Measurements from ENCODE around the gene SYT17. TPM values are rescaled to one million over a fixed set of nuclear protein-coding genes. Genes with fewer than 3 reads are reported as not detected.

SYT17 gene
- total RNA-seq, 1 donor from 2014 or later: 10.7 TPM

DNA sequence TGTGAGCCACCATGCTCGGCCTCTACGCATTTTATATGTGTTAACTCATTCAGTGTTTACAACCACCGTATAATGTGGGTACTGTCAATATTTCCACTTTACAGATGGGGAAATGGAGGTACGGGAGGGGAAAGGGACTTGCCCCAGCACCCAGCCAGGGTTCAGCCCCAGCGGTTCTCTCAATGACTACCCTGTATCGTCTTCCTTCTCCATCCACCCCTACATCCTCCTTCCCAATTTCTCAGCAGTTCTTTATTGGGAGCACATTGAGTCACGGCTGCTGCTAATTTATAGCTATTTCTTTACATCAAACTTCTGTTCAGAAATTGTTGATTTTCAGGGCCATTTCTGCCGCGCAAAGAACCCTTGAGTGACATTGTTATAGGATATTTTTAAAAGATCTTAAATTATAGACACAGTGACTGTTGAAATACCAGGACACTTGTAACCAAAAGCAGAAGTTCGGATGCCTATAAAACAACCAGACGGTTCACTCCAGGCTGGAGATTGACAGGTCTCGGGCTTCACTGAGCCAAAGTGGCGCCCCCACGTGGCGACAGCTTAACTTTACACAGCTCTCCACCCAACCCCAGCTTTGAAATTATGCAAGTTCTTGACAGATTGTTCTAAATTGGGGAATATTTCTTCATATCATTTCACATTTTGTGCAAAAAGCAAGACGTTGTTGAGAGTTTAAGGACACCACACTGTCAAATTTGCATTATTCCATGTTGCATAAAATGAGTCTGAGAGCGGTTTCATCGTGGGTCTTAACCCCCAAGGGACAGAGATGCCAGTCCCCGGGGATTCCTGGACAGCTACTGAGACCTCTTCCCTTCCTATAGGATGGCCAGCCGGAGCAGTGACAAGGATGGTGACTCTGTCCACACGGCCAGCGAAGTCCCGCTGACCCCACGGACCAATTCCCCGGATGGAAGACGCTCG is 11.8 kb downstream of the SYT17 start:
- no peaks in the 10 kb centered on the region for H3K27me3 Mint-ChIP-seq
- peak; percentile 18 for DNase-seq (ENCODE audit: low spot score, unreplicated experiment)
- peaks cover 8% of the 10 kb centered on the region for H3K36me3 Mint-ChIP-seq (ENCODE audit: insufficient read depth)
- H3K4me3 Mint-ChIP-seq (ENCODE audit: low read depth): no peak overlapping the region
- TF ChIP-seq, protein P1, sequence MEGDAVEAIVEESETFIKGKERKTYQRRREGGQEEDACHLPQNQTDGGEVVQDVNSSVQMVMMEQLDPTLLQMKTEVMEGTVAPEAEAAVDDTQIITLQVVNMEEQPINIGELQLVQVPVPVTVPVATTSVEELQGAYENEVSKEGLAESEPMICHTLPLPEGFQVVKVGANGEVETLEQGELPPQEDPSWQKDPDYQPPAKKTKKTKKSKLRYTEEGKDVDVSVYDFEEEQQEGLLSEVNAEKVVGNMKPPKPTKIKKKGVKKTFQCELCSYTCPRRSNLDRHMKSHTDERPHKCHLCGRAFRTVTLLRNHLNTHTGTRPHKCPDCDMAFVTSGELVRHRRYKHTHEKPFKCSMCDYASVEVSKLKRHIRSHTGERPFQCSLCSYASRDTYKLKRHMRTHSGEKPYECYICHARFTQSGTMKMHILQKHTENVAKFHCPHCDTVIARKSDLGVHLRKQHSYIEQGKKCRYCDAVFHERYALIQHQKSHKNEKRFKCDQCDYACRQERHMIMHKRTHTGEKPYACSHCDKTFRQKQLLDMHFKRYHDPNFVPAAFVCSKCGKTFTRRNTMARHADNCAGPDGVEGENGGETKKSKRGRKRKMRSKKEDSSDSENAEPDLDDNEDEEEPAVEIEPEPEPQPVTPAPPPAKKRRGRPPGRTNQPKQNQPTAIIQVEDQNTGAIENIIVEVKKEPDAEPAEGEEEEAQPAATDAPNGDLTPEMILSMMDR (IDR thresholded peaks at IDR 0.05; ENCODE audit: unreplicated experiment): peak; percentile 72
- H3K4me1 Mint-ChIP-seq (ENCODE audit: low read depth): no peaks in the 10 kb centered on the region
- no peak overlapping the region for H3K27ac Mint-ChIP-seq
- no peaks in the 10 kb centered on the region for H3K9me3 Mint-ChIP-seq (ENCODE audit: low read depth)

DNA sequence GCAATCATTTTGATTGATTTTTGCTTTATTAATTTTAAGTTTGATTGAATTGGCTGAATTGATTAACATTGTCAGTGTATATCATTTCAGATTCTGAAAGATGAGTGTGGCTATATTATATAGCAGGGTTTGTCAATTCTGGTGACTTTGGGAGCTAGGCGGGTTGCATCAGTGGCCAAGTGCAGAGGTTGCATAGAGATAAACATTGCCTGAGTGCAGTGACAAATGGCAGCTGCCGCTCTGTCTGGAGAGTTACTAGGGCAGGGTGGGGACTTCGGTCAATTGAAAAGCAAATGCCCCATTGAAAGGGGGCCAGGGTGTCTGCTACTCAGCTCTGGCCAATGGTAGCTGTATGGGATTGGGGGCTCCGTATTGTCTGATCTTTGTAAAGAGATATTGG is 12.7 kb downstream of the SYT17 start:
- H3K36me3 Mint-ChIP-seq (ENCODE audit: insufficient read depth): peaks cover 8% of the 10 kb centered on the region
- no peak for DNase-seq (ENCODE audit: low spot score, unreplicated experiment)
- no peaks in the 10 kb centered on the region for H3K27me3 Mint-ChIP-seq
- TF ChIP-seq, protein P1 (IDR thresholded peaks at IDR 0.05; ENCODE audit: unreplicated experiment): no peak
- H3K4me3 Mint-ChIP-seq (ENCODE audit: low read depth): no peak overlapping the region
- H3K9me3 Mint-ChIP-seq (ENCODE audit: low read depth): no peaks in the 10 kb centered on the region
- H3K4me1 Mint-ChIP-seq (ENCODE audit: low read depth): no peaks in the 10 kb centered on the region
- H3K27ac Mint-ChIP-seq: no peak overlapping the region

DNA sequence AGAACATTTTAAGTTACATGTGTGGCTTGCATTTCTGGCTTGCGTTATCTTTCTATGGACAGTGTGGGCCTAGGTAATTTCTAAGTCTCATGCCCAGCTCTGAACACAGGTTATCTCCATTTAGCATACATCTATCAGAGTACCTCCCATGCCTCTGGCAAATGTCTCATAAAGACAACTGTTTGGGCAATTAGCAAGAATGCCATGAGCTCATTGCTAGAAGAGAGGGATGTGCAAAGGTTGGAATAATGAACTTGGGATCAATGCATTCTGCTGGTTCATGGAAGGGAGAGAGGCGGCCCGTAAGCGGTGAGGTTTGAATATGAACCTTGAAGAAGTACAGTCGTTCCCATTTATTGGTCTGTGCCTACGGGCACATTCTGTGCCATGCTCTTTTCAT is 14.4 kb downstream of the SYT17 start:
- Mint-ChIP-seq H3K4me3 (ENCODE audit: low read depth) (no peak overlapping the region), H3K36me3 (ENCODE audit: insufficient read depth) (peaks cover 7% of the 10 kb centered on the region), H3K4me1 (ENCODE audit: low read depth) (no peaks in the 10 kb centered on the region), H3K9me3 (ENCODE audit: low read depth) (no peaks in the 10 kb centered on the region), H3K27ac (no peak overlapping the region), H3K27me3 (no peaks in the 10 kb centered on the region)
- no peak for DNase-seq (ENCODE audit: low spot score, unreplicated experiment)
- TF ChIP-seq, protein P1 (IDR thresholded peaks at IDR 0.05; ENCODE audit: unreplicated experiment): no peak

DNA sequence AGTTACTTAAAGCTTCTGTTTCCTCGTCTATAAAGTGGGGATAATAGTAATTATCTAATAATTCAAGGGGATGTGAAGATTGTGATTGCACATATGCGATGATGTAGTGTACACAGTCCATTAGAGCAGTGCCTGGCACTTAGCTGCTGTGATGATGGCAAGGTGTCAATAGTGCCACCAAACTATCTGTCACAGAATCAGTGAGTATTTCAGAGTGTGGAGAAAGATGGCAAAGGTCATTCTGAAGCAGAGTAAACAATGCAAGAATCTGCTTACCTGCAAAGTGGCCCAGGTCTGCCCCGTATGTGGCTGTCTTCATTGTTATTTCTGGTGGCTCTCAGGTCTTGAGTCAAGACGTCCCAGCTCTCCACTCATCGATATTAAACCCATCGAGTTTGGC is 15.1 kb downstream of the SYT17 start:
- Mint-ChIP-seq H3K27me3 (no peaks in the 10 kb centered on the region), H3K27ac (no peak overlapping the region), H3K4me3 (ENCODE audit: low read depth) (no peak overlapping the region), H3K4me1 (ENCODE audit: low read depth) (no peaks in the 10 kb centered on the region), H3K9me3 (ENCODE audit: low read depth) (no peaks in the 10 kb centered on the region), H3K36me3 (ENCODE audit: insufficient read depth) (peaks cover 9% of the 10 kb centered on the region)
- TF ChIP-seq, protein P1 (IDR thresholded peaks at IDR 0.05; ENCODE audit: unreplicated experiment): no peak
- DNase-seq (ENCODE audit: low spot score, unreplicated experiment): no peak

DNA sequence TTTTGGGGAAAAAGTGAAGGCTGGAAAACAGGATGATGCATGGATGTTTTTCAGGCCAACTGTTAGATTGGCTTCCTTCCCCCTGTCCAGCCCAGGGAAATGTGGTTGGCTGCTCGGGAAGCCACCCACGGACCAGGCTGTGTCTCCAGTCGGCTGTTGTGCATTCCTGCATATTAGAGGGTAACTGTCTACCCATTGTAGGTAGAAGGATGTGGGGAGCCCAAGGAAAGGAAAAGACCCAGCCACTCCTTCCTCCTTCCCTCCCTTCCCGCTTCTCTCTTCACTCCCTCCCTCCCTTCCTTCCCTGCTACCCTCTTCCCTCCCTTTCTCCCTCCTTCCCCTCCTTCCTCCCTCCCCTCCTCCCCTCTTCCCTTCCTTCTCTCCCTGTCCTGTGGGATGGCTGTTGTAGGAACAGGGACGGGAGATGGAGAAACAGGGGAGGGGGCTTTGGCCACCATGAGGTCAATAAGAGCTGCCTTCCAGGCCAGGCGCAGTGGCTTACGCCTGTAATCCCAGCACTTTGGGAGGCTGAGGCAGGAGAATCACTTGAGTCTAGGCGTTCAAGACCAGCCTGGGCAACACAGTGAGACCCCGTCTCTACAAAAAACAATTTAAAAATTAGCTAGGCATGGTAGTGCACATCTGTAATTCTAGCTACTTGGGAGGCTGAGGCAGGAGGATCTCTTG is 16.9 kb downstream of the SYT17 start:
- Mint-ChIP-seq H3K27ac (no peak overlapping the region), H3K36me3 (ENCODE audit: insufficient read depth) (peaks cover 12% of the 10 kb centered on the region), H3K9me3 (ENCODE audit: low read depth) (no peaks in the 10 kb centered on the region), H3K27me3 (no peaks in the 10 kb centered on the region), H3K4me1 (ENCODE audit: low read depth) (no peaks in the 10 kb centered on the region), H3K4me3 (ENCODE audit: low read depth) (no peak overlapping the region)
- DNase-seq (ENCODE audit: low spot score, unreplicated experiment): no peak
- TF ChIP-seq, protein P1 (IDR thresholded peaks at IDR 0.05; ENCODE audit: unreplicated experiment): no peak
